COLO829 (cell line): ENCODE data around the gene ADGRL3.

Experiments used
- DNase-seq: peaks from one replicate; pipeline ENCODE4 v3.0.0; 2012; ENCODE audit warnings: low spot score

Gene ADGRL3

GRCh38 chr4:61549336-61549735, 349.2 kb downstream of the ADGRL3 start:
- DNase-seq = no peak

- no peak for DNase-seq
Observed at GRCh38 chr4:61553557-61554125, 353.5 kb downstream of the ADGRL3 start.

- DNase-seq = no peak
Observed at GRCh38 chr4:61555789-61556188, 355.7 kb downstream of the ADGRL3 start.

DNA sequence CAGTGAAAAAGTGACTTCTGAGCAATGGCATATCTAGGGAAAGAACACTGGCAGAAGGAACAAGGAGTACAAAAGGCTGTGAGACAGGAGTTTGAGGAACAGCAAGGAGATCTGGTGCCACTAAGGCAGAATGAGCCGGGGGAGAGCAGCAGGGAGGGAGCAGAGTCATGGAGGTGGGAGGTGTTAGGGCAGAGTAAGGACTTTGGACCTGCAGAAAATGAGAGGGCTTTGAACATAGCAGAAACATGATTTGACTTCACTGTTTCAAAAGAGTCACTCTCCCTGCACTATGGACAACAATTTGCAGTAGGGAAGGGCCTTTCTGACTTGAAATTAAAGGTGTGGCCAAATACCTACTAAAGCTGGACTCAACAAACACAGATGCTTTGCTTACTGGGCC, 356.2 kb downstream of the ADGRL3 start:
- DNase-seq = no peak

GRCh38 chr4:61559396-61559795, 359.3 kb downstream of the ADGRL3 start:
- DNase-seq = no peak

GRCh38 chr4:61561028-61561427, 360.9 kb downstream of the ADGRL3 start:
- no peak for DNase-seq

- peak; percentile 20 for DNase-seq
Observed at GRCh38 chr4:61571761-61572559, 371.8 kb downstream of the ADGRL3 start.

- DNase-seq = no peak
Observed at GRCh38 chr4:61575796-61576195, 375.7 kb downstream of the ADGRL3 start.

- no peak for DNase-seq
Observed at GRCh38 chr4:61579786-61580185, 379.7 kb downstream of the ADGRL3 start.

- no peak for DNase-seq
Observed at GRCh38 chr4:61580721-61581377, 380.7 kb downstream of the ADGRL3 start.

DNA sequence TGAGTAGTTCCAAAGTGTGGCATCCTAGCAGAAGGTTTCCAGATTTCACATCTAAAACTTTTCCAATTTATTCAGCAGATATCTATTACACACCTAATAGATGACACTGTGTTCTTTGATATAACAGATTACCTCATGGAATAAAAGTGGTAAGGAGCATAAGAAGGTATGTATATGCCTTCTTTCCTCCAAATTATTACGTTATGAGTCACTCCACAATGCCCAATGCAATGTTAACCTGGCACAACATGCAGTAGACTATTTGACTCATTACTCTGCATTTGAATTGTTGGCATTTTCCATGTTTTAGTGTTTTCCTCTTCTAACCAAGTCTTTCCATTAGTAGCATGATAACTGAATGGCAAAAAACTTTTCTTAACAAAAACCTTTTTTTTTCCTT, 383.6 kb downstream of the ADGRL3 start:
- DNase-seq = peak; percentile 6

GRCh38 chr4:61588621-61589402, 388.7 kb downstream of the ADGRL3 start:
- no peak for DNase-seq

DNA sequence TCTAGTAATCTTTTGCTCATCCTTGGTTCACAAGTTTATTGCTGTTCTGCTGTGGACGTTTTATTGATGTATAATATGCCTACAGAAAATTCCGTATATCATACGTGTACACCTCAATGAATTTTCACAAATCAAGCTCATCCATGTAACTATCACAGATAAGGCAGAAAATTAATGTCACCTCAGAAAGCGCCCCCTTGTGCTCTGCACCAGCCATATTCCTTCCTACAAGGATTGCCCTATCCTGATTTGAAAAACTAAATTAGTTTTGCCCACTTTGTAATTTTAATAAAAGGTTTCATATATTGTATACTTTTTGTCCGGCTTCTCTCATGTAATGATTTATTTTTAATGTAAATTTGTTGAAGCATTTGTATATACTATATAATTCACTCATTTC, 390.8 kb downstream of the ADGRL3 start:
- DNase-seq = no peak

DNA sequence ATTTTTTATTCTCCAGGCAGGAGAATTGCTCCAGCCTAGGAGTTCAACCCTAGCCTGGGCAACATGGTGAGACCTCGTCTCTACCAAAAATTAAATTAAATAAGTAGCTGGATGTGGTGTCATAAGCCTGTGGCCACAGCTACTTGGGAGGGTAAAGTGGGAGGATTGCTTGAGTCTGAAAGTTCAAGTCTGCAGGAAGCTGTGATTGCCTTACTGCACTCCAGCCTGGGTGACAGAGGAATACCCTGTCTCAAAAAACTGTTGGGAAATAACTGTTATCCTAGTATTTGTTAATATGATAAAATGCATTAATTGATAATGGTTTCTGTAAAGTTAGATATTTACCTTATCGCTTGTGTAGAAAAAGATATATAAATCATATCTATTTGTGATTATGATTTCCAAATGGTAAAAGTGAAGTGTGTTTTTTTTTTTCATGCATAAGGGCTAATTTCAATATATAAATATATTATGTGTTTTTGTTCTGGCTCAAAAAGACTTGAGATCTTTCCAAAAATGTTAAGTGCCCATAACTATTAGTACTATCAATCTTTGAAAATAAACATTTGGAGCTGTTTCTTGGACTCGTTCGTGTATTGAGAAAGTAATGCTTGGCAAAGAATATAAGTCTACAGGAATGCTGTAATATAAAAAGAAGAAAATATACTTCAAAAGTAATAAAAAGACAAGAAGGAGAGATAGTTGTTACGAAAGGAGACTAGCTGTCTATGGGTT, 396.6 kb downstream of the ADGRL3 start:
- no peak for DNase-seq

- DNase-seq = no peak
Observed at GRCh38 chr4:61603086-61603485, 403.0 kb downstream of the ADGRL3 start.

GRCh38 chr4:61604054-61604453, 403.9 kb downstream of the ADGRL3 start:
- no peak for DNase-seq

DNA sequence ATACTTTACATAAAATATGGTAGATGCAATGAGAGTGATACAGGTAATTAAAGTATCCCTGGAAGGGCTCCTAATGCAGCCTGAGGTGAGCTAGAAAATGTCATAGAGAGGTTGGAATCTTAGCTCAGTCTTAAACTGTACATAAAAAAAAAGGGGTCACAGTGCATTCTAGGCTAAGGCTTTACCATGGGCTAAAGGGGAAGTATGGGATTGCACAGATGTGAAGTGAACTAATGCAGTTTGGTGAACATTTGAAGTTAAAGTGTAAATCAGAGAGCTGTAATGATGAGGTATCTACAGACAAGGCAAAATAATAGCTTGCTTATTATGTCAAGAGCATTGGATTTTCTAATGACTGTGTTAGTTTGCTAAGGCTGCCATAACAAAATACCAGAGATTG, 405.9 kb downstream of the ADGRL3 start:
- DNase-seq = no peak

DNA sequence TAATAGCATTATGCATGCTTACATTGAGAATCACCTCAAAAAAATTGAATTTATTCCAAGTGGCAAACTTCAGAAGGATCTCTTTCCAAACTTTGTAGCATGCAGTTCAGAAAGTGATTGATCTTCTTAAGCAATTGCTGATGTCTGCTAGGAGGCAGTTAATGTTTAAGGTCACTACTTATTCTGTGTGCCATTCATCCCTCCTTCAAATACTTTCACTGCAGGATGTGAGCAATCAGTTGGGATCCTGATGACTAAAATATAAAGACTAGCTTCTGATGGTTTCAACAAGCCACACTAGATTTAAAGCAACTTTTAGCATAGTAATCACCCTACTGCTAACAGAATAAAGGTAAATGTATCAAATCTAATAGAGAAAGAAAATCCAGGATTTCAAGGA, 414.1 kb downstream of the ADGRL3 start:
- DNase-seq = peak; percentile 72

- no peak for DNase-seq
Observed at GRCh38 chr4:61619528-61619927, 419.4 kb downstream of the ADGRL3 start.

DNA sequence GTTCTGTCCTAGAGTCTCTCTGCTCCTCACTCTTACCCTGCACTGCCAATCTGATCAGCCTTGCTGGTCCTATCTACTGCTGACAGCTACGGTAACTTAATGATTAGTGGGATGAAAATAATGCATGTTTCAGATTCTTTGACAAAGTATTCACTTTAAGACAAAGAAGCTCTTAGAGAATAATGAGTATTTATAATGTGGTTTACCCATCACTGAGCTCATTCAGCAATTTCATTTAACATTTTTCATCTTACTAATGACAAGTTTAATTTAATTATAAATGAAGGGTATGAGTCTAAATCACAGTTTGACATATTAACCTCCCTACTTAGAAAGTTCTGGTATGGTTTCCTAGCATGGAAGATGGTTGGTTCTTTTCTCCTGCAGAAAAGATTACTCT, 428.2 kb downstream of the ADGRL3 start:
- no peak for DNase-seq

DNA sequence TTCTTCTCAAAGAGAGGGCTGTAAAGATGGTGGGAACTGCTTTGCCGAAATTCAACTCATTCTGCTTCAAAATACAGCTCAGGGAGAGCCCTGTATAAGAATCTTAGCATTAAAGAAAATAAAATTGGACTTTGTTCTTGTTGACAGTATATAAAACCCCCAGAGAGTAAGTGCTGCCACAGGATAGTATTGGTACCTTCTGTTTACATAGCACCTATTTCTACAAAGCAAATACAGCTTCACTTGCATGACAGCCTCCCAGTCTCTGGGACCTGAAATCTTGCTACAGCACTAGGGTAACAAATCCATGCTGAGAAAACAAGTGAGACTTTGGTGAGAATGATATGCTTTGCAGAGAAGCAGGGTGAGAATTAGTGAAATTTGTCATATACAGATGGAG, 428.6 kb downstream of the ADGRL3 start:
- DNase-seq = no peak

GRCh38 chr4:61630548-61630947, 430.4 kb downstream of the ADGRL3 start:
- DNase-seq = no peak
